Cardiac fibroblast (primary cell): ENCODE results near the gene PES1.
A peak's percentile ranks its signal among the peaks of the same experiment; 100 is the strongest.
"Not testable (repeated sequence)": the region's sequence is repeated elsewhere in the genome, so short reads cannot be mapped to it uniquely, and the experiment has no call there.

Experiments used
- DNase-seq, 2 donors: peaks; one replicate each; pipeline versions ENCODE4 v3.0.0 to v3.0.0-alpha.2; 2010; ENCODE audit warnings: low read depth in 2 of 2
- H3K4me3 ChIP-seq, 2 donors: replicated peaks in 1 of 2; 1 replicate in 1 of 2; 2 replicates in 1 of 2; pipeline ENCODE4 v1.5.1; 2011; ENCODE audit warnings: low read depth in 2 of 2, low read length in 2 of 2, mild to moderate bottlenecking in 2 of 2, moderate library complexity in 1 of 2
- TF ChIP-seq, protein P1 (sequence below): IDR thresholded peaks from one replicate; pipeline ENCODE4 v1.5.1; 2011; ENCODE audit warnings: low read depth, mild to moderate bottlenecking, low read length, inconsistent platforms

The PES1 gene

DNA sequence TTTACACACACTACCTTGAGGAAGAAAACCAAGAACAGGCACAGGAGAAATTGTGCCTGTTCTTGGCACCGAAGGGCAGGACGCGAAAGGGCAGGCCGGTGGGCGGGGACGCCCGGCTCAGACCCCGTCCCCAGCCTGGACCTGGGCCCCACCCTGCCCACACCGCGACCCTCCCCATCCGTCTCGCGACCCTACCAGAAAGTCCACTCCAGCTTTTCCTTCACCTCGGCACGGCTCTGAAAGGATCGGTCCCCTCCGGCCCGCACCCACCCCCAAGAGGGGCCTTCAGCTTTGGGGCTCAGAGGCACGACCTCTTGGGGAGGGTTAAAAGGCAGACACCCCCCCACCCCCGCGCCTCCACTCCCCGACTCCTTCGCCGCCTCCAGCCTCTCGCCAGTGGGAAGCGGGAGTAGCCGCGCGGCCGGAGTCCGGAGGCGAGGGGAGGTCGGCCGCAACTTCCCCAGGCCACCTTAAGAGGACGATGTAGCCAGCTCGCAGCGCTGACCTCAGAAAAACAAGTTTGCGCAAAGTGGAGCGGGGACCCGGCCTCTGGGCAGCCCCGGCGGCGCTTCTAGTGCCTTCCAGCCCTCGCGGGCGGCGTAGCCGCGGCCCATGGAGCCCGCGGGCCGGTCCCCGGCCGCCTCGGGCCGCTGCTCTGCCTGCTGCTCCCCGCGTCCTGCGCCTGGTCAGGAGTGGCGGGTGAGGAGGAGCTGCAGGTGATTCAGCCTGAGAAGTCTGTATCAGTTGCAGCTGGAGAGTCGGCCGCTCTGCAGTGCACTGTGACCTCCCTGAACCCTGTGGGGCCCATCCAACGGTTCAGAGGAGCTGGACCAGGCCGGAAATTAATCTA lies 49.5 kb downstream of the PES1 start:
- H3K4me3 ChIP-seq = peak overlapping the region; percentile 13 to 21
- TF ChIP-seq, protein P1, sequence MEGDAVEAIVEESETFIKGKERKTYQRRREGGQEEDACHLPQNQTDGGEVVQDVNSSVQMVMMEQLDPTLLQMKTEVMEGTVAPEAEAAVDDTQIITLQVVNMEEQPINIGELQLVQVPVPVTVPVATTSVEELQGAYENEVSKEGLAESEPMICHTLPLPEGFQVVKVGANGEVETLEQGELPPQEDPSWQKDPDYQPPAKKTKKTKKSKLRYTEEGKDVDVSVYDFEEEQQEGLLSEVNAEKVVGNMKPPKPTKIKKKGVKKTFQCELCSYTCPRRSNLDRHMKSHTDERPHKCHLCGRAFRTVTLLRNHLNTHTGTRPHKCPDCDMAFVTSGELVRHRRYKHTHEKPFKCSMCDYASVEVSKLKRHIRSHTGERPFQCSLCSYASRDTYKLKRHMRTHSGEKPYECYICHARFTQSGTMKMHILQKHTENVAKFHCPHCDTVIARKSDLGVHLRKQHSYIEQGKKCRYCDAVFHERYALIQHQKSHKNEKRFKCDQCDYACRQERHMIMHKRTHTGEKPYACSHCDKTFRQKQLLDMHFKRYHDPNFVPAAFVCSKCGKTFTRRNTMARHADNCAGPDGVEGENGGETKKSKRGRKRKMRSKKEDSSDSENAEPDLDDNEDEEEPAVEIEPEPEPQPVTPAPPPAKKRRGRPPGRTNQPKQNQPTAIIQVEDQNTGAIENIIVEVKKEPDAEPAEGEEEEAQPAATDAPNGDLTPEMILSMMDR = no peak
- no peak for DNase-seq

DNA sequence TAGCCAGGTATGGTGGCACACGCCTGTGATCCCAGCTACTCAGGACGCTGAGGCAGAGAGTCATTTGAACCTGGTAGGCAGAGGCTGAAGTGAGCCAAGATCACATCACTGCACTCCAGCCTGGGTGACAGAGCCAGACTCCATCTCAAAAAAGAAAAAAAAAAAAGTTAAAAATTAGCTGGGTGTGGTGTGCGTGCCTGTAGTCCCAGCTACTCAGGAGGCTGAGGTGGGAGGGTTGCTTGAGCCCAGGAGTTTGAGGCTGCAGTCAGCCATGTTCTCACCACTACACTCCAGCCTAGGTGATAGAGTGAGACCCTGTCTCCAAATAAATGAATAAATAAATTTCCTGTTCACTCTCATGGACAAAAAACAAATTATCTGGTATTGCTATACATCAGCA lies 50.2 kb downstream of the PES1 start:
- DNase-seq, H3K4me3 ChIP-seq: not testable (repeated sequence)

DNA sequence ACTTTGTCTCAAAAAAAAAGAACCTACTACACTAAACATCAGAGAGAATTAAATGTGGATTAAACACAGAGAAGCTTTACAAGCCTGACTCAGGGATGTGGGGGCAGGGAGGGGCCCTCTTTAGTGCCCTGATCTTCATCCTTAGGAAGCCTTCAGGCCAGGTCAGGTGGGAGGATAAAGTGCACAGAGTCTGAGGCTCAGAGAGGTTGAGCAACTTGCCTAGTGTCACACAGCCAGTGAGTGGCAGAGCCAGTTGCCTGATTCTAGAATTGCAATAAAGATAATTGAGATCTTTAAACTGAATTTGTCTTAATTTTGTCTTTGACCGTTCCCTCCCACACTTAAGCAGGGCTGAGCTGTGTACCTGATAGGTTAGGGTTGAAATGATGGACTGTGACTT lies 52.3 kb downstream of the PES1 start:
- no peak for DNase-seq
- TF ChIP-seq, protein P1 = no peak
- H3K4me3 ChIP-seq = no peak overlapping the region

DNA sequence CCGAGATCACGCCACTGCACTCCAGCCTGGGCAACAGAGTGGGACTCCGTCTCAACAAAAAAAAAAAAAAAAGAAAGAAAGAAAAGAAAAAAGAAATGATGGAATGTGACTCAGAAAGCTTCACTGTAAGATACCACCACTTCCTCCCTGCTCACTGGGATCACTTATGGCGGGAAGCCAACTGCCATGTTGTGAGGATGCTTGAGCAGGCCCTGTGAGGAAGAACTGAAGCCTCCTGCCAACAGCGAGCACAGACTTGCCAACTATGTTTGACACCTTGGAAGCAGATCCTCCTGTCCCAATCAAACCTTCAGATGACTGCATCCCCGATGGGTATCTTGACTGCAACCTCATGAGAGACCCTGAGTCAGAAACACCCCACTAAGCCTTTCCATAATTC lies 53.4 kb downstream of the PES1 start:
- H3K4me3 ChIP-seq = no peak overlapping the region
- TF ChIP-seq, protein P1 = no peak
- peak; percentile 27 to 47 for DNase-seq

DNA sequence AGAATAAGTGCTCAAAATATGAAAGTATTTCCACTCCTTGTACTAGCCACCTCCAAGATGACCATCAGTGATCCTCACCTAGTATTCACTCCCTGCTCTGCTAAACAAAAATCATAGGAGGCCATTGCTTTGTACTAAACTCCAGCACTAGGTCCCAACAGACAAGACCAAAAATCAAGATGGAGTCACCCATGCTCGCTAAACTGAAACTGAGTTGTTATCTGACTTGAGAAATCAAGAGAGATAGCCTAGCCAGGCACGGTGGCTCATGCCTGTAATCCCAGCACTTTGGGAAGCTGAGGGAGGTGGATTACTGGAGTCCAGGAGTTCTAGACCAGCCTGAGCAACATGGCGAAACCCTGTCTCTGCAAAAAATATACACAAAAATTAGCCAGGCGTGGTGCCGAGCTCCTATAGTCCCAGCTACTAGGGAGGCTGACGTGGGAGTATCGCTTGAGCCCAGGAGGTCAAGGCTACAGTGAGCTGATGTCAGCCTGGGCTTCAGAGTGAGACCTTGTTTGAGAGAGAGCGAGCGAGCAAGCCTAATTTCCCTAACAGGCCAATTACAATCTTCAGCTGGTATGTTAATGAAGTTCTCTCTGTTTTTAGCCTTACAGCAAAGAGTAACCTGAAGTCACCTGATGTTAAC lies 54.5 kb downstream of the PES1 start:
- TF ChIP-seq, protein P1 = no peak
- DNase-seq = no peak
- H3K4me3 ChIP-seq = no peak overlapping the region

DNA sequence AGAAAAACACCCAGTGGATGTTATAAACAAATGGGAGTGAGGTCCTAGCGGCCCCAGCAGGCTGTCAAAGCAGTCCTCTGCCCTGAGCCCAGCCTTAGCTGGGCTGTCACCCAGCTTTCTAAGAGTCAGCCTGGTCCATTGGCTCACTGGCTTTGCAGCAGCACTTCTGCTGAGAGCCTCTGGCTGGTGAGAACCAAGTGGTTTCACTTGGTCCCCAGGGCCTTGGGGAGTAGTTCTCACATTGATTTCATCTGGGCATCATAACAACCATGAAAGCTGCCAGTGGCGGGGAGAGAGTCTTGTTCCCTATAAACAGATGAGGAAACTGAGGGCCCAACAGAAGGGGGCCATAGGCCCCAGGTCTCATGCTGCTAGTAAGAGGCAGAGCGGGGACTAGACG lies 56.5 kb downstream of the PES1 start:
- TF ChIP-seq, protein P1 = no peak
- H3K4me3 ChIP-seq = no peak overlapping the region
- no peak for DNase-seq
